CD4-positive, alpha-beta T cell treated with Interleukin-1 beta for 1 hour (primary cell): Measurements from ENCODE around the gene NOSIP.
"Not testable (repeated sequence)": the region's sequence is repeated elsewhere in the genome, so short reads cannot be mapped to it uniquely, and the experiment has no call there.

Experiments
- DNase-seq, 2 donors: peaks; one replicate each; pipeline ENCODE4 v3.0.0-alpha.2; 2020 to 2022

Gene NOSIP

GRCh38 chr19:49580264-49581006, at the start of gene NOSIP:
Gene NOSIP (minus strand): TSS chr19:49580556. CDS start chr19:49560691, 19,865 bp downstream.
- peak; percentile 95 to 97 for DNase-seq

GRCh38 chr19:49629659-49630058, 49.3 kb upstream of the NOSIP start:
- no peak for DNase-seq

- DNase-seq: no peak
Observed at GRCh38 chr19:49626226-49626625, 45.9 kb upstream of the NOSIP start.

DNA sequence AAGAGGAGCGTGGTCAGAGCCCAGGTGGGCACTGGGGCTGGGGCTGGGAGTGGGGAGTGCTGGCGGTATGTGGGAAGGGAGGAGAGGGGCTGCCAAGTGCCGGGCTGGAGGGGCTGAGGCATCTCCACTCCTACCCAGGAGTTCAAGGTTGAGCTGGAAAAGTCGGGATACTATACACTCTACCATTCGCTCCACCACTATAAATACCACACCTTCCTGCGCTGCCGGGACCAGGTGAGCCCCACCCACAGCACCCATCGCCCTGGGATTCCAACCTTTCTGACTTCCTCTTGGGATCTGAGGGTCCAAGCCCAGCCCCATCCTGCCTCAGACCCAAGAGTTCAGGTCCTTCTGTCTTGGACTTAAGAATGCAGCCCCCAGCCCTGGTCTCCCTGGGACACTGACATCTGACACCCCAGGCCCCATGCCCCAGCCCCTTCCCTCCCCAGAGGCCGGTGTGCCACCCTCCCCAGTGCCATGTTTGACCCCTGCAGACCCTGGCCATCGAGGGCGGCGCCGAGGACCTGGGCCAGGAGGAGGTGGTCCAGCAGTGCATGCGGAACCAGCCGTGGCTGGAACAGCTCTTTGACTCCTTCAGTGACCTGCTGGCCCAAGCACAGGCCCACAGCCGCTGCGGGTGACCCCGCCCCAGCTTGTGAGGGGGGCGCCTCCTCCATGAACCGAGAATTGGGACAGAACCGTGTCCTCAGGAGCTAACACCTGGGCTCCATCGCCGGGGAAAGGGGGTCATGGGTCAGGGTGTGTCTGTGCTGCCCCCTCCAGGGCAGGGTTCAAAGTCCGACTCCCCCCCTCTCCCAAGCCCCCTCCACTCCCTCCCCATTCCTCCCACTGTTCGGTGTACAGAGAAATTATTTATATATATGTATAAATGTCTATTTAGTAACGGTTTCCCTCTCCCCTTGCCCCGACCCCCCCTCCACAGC, 44.9 kb upstream of the NOSIP start:
- DNase-seq: no peak

GRCh38 chr19:49617860-49618259, 37.5 kb upstream of the NOSIP start:
- not testable (repeated sequence) for DNase-seq

GRCh38 chr19:49616945-49617344, 36.6 kb upstream of the NOSIP start:
- no peak for DNase-seq

GRCh38 chr19:49616532-49616931, 36.2 kb upstream of the NOSIP start:
- DNase-seq: no peak

GRCh38 chr19:49615861-49616260, 35.5 kb upstream of the NOSIP start:
- DNase-seq: no peak

GRCh38 chr19:49614096-49614833, 33.9 kb upstream of the NOSIP start:
- DNase-seq: no peak

GRCh38 chr19:49613374-49613773, 33.0 kb upstream of the NOSIP start:
- no peak for DNase-seq

DNA sequence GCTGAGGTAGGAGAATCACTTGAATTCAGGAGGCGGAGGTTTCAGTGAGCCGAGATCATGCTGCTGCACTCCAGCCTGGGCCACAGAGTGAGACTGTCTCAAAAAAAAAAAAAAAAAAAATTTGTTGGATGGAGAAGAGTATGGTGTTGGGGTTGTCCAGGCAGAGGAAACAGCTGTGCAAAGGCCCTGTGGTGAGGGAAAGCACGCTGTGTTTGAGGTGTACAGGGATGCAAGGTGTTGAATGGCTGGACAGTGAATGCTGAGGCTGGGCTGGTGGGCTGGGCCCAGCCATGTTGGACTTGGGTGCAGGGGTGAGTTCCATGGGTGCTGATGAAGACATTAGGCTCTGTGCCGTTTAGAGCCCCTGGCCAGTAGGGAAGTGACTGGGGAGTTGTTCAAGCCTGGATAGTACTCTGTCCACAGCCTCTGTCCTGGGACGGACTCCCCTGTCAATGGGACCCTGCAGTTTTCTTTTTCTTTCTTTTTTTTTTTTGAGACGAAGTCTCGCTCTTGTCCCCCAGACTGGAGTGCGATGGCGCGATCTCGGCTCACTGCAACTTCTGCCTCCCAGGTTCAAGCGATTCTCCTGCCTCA, 29.2 kb upstream of the NOSIP start:
- no peak for DNase-seq

GRCh38 chr19:49605605-49606004, 25.2 kb upstream of the NOSIP start:
- DNase-seq: no peak

DNA sequence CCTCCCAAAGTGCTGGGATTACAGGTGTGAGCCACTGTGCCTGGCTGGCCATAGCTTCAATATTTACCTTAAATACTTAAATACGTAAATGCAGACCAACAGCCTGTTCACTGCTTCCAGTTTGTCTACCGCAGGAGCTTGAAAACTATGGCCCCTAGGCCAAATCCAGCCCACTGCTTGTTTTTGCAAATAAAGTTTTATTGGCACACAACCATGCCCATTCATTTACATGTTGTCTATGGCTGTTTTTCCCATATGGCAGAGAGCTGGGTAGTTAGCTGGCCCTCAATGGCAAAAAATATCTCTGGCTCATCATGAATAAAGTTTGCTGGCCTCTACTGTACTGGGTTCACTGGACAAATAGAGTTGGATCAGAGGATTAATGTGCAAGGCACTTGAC, 22.4 kb upstream of the NOSIP start:
- DNase-seq: no peak

GRCh38 chr19:49601482-49602038, 21.2 kb upstream of the NOSIP start:
- no peak for DNase-seq

DNA sequence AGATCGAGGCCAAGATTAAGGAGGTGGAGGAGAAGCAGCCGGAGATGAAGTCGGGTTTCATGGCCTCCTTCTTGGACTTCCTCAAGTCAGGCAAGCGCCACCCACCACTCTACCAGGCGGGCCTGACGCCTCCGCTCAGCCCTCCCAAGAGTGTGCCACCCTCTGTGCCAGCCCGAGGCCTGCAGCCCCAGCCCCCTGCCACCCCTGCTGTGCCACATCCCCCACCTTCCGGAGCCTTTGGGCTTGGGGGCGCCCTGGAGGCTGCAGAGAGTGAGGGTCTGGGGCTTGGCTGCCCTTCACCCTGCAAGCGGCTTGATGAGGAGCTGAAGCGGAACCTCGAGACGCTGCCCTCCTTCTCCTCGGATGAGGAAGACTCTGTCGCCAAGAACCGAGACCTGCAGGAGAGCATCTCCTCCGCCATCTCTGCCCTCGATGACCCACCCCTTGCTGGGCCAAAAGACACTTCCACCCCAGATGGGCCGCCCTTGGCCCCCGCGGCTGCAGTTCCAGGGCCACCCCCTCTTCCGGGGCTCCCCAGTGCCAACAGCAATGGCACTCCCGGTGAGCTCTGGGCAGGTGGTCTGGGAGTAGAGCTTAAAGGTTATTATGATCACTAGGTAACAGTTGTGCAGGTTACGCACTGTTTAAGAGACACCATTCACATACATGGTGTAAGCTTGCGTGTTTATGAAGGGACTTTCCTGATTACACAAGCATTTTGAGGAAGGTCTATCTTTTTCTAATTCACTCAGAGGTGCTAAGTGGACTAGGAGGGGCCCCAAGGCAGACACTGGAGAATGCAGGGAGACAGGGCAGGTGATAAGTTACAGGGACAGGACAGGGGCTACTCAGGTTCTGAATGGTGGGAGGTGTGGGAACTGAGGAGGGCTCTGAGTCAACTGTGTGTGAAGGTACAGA, 19.3 kb upstream of the NOSIP start:
- DNase-seq: no peak

DNA sequence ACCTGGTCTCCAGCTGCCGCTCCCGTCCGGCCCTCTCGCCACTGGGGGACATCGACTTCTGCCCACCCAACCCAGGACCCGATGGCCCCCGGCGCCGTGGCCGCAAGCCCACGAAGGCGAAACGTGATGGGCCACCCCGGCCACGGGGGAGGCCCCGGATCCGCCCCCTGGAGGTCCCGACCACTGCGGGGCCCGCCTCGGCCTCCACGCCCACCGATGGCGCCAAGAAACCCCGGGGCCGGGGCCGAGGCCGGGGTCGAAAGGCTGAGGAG, 17.3 kb upstream of the NOSIP start:
- no peak for DNase-seq

DNA sequence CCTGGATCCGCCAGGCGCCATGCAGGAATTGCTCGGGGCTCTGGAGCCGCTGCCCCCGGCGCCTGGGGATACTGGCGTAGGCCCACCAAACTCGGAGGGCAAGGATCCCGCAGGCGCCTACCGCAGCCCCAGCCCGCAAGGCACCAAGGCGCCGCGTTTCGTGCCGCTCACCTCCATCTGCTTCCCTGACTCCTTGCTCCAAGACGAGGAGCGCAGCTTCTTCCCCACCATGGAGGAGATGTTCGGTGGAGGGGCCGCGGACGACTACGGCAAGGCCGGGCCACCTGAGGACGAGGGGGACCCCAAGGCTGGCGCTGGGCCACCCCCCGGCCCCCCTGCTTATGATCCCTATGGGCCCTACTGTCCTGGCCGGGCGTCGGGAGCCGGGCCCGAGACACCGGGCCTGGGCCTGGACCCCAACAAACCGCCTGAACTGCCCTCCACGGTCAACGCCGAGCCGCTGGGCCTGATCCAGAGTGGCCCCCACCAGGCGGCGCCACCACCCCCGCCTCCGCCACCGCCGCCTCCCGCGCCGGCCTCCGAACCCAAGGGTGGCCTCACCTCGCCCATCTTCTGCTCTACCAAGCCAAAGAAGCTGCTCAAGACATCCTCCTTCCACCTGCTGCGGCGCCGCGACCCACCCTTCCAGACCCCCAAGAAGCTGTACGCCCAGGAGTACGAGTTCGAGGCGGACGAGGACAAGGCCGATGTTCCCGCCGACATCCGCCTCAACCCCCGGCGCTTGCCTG, 16.8 kb upstream of the NOSIP start:
- DNase-seq: no peak

DNA sequence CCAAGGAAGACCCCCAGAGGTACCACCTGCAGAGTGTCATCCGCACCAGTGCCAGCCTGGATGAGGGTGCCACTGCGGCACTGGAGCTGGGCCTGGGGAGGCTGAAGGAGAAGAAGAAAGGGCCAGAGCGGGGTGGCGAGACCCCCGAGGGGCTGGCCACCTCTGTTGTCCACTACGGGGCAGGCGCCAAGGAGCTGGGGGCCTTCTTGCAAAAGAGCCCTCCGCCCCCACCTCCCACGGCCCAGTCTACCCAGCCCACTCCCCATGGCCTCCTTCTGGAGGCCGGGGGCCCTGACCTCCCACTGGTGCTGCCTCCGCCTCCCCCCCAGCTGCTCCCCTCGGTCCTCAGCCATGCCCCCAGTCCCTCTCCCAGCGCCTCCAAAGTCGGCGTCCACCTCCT, 16.1 kb upstream of the NOSIP start:
- no peak for DNase-seq

DNA sequence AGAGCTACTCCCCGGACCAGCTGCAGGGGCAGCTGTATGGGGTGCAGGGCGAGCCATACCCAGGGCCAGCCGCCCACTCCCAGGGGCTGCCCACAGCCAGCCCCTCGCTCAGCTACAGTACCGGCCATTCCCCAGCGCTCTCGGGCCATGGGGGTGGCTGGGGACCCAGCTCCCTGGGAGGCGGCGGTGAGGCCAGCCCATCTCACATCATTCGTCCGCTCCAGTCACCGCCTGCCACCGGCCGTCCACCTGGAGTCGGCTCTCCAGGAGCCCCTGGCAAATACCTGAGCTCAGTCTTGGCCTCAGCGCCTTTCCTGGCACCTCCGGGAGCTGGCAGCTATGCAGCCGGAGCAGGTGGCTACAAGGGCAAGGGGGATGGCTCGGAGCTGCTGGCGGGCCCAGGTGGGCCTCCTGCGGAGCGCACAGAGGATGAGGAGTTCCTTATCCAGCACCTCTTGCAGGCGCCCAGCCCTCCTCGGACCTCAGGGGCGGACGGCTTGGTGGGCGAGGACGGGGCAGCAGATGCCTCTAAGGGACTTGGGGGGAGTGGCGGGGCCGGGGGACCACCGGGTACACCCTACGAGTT, 15.6 kb upstream of the NOSIP start:
- DNase-seq: no peak

DNA sequence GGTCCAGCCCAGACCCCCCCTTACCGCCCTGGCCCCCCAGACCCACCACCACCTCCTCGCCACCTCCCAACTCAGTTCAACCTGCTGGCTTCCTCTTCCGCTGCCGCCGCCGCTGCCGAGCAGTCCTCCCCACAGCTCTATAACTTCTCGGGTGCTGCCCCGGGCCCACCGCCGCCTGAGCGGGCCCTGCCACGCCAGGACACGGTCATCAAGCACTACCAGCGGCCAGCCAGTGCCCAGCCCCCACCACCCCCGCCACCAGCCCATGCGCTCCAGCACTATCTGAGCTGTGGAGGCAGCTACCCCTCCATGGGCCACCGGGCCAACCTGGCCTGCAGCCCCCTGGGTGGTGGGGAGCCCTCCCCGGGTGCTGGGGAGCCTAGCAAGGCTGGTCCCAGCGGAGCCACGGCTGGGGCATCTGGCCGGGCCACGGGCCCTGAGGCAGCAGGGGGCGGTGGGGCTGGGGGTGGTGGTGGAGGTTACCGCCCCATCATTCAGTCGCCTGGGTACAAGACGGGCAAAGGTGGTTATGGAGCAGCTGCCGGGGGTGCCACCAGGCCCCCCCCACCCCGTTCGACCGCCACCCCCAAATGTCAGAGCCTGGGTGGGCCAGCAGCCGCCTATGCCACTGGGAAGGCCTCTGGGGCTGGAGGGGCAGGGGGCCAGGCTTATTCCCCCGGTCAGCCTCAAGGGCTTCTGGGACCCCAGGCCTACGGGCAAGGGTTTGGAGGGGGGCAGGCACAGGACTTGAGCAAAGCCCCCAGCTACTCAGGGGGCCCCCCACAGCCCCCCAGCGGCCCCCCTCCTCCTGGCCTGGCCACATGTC, 14.8 kb upstream of the NOSIP start:
- DNase-seq: no peak
